Keratinocyte (primary cell): ENCODE results near the gene RASAL2.

ENCODE experiments used
- EZH2 ChIP-seq: IDR thresholded peaks from one replicate; pipeline ENCODE4 v1.6.1; 2012; ENCODE audit warnings: inconsistent platforms, mild to moderate bottlenecking, low read length, moderate library complexity
- TF ChIP-seq, protein P1 (sequence below), 3 experiments: IDR thresholded peaks in 1 of 3; conservative IDR thresholded peaks in 1 of 3; optimal IDR thresholded peaks in 1 of 3; 2 replicates in 2 of 3; 3 replicates in 1 of 3; pipeline versions ENCODE3 to v1.5.1; 2011; ENCODE audit warnings: low read length in 3 of 3, mild to moderate bottlenecking in 3 of 3, moderate library complexity in 2 of 3, control low read depth in 1 of 3, inconsistent platforms in 1 of 3; ENCODE audit not compliant: insufficient read depth in 2 of 3; ENCODE audit errors: extremely low read depth in 1 of 3

DNA sequence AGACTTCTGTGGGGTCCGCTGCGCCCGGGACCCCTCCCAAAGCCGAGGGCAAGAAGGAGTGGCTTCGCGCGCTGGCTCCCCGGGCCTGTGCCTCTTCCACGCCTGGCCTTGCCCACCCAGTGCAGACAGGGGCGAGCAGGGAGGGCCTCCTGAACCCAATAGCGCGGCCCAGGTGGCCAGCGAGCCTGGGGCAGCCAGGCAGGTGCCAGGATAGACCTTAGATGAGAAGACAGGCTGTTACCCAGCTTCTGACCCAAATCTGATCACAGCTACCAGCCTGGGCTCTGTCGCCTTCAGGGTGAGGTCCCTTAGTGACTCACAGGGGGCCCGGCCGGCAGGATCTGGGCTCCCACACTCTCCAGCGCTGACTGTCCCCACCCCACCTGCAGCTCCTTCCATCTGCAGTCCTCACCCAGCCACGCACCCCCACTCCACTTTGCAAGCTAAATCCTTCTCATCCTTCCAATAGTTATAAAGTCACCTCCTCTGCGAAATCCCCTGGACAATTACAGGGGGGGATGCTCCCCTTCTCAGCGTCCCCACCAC is 393.2 kb downstream of the RASAL2 start:
- TF ChIP-seq, protein P1, sequence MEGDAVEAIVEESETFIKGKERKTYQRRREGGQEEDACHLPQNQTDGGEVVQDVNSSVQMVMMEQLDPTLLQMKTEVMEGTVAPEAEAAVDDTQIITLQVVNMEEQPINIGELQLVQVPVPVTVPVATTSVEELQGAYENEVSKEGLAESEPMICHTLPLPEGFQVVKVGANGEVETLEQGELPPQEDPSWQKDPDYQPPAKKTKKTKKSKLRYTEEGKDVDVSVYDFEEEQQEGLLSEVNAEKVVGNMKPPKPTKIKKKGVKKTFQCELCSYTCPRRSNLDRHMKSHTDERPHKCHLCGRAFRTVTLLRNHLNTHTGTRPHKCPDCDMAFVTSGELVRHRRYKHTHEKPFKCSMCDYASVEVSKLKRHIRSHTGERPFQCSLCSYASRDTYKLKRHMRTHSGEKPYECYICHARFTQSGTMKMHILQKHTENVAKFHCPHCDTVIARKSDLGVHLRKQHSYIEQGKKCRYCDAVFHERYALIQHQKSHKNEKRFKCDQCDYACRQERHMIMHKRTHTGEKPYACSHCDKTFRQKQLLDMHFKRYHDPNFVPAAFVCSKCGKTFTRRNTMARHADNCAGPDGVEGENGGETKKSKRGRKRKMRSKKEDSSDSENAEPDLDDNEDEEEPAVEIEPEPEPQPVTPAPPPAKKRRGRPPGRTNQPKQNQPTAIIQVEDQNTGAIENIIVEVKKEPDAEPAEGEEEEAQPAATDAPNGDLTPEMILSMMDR (optimal IDR thresholded peaks at IDR 0.05 in 1 of 3, IDR thresholded peaks at IDR 0.05 in 1 of 3, conservative IDR thresholded peaks at IDR 0.05 in 1 of 3; ENCODE audit: extremely low read depth in 1 of 3, insufficient read depth in 2 of 3, low read length in 3 of 3) = no peak
- no peak for TF ChIP-seq EZH2
